Epithelial cell of proximal tubule (primary cell): Measurements from ENCODE around the gene NME5. TPM values are rescaled to one million over a fixed set of nuclear protein-coding genes. Genes with fewer than 3 reads are reported as not detected.
A peak's percentile ranks its signal among the peaks of the same experiment; 100 is the strongest.

Experiments used
- DNase-seq: peaks from one replicate; pipeline ENCODE4 v3.0.0-alpha.2; 2011; ENCODE audit warnings: low read depth
- H3K4me3 ChIP-seq: 2 replicates; pipeline ENCODE4 v1.5.1; 2011; ENCODE audit warnings: low read depth, mild to moderate bottlenecking, low read length
- total RNA-seq: library from RNA; depleted of rRNA; stranded (reverse); fragments of >200 nt; gene quantifications from 2 replicates; pipeline ENCODE4 v1.2.3, GENCODE V29; 2015
- TF ChIP-seq, protein P1 (sequence below): conservative IDR thresholded peaks from 2 replicates; pipeline ENCODE4 v1.5.1; 2012; ENCODE audit warnings: low read depth, mild to moderate bottlenecking, low read length

Gene NME5
- total RNA-seq, 1 donor from 2014 or later = 3.1 TPM

GRCh38 chr5:138140268-138140667 is 1.0 kb upstream of the NME5 start:
- no peak for DNase-seq
- TF ChIP-seq, protein P1, sequence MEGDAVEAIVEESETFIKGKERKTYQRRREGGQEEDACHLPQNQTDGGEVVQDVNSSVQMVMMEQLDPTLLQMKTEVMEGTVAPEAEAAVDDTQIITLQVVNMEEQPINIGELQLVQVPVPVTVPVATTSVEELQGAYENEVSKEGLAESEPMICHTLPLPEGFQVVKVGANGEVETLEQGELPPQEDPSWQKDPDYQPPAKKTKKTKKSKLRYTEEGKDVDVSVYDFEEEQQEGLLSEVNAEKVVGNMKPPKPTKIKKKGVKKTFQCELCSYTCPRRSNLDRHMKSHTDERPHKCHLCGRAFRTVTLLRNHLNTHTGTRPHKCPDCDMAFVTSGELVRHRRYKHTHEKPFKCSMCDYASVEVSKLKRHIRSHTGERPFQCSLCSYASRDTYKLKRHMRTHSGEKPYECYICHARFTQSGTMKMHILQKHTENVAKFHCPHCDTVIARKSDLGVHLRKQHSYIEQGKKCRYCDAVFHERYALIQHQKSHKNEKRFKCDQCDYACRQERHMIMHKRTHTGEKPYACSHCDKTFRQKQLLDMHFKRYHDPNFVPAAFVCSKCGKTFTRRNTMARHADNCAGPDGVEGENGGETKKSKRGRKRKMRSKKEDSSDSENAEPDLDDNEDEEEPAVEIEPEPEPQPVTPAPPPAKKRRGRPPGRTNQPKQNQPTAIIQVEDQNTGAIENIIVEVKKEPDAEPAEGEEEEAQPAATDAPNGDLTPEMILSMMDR = no peak
- no peak overlapping the region for H3K4me3 ChIP-seq

DNA sequence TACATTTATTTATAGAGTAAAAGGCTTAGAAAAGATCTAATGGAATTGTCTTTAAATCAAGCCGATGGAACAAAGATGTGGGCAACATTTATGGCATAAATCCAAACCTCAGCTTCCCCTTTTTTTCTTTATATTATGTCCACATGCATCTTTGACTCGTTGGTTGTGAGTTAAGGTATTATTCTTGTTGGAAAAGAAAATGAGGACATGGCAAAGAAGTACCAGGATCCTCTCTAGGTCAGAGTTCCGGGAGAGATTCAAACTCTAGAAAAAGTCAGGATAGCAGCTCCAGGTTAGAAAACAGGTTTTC is 508 bp upstream of the NME5 start:
- DNase-seq = no peak
- H3K4me3 ChIP-seq = peak overlapping the region; percentile 72
- TF ChIP-seq, protein P1 = no peak

- no peak overlapping the region for H3K4me3 ChIP-seq
- TF ChIP-seq, protein P1 = no peak
- no peak for DNase-seq
Observed at GRCh38 chr5:138132543-138132942, 6.7 kb downstream of the NME5 start.

DNA sequence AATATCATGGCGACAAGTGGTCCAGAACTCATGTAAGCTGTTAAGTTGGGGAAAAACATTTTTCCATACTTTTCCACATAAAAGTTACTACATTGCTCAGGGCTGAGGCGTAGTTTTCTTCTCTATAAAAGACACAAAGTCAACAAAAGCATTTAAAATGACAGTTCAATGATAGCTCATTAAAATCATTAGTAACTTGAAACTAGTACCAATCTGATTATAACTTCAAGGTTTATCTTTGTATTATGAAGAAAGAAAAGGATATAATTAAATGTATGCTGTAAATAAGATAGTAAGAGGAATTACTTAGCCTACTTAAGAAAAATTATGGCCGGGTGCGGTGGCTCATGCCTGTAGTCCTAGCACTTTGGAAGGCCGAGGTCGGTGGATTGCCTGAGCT is 9.9 kb downstream of the NME5 start:
- no peak for DNase-seq
- TF ChIP-seq, protein P1 = no peak
- no peak overlapping the region for H3K4me3 ChIP-seq

DNA sequence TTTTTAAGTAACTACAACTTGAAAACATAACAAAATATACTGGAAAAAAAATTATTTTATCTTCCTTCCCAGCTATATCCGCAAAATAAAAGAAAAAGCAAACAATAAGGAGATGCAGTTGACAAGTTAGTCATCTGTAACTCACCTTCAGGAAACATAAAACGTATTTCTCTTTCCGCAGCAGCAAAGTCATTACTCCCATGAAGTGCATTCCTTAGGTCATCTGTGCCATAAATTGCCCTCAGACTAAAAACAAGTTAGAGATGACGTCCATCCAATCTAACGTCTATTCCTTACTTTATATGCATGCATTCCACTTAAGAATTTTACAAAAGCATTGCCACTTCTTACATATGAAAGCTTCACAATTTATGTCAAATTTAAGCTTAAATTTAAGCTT is 10.9 kb downstream of the NME5 start:
- TF ChIP-seq, protein P1 = no peak
- no peak for DNase-seq
- no peak overlapping the region for H3K4me3 ChIP-seq

- TF ChIP-seq, protein P1 = no peak
- H3K4me3 ChIP-seq = no peak overlapping the region
- DNase-seq = no peak
Observed at GRCh38 chr5:138115254-138115653, 24.0 kb downstream of the NME5 start.

DNA sequence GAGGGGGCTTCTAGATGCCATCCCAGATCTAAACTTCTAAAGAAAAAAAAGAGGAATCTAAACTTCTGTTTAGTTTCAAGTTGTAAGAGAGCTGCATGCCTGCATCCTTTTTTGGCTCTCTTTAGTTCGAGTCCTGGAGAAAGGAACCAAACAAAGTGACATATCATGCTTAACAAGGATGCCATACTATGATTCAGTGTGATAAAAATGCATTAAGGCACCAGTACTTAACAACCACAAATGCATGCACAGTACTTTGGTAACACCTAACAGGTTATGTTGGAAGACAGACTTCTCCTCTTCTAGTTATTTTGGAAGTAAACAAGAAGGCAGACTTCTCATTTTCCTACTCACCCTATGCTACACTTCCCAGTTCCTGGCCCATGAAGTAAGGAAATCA is 27.3 kb downstream of the NME5 start:
- H3K4me3 ChIP-seq = no peak overlapping the region
- no peak for DNase-seq
- TF ChIP-seq, protein P1 = no peak
